LNCAP (cell line): ENCODE data around the gene SPAG16.

ENCODE experiments used
- CTCF ChIP-seq: fragments of 450-650 bp; IDR thresholded peaks from 2 replicates; pipeline ENCODE4 v1.5.1; 2017; ENCODE audit warnings: mild to moderate bottlenecking

The SPAG16 gene

DNA sequence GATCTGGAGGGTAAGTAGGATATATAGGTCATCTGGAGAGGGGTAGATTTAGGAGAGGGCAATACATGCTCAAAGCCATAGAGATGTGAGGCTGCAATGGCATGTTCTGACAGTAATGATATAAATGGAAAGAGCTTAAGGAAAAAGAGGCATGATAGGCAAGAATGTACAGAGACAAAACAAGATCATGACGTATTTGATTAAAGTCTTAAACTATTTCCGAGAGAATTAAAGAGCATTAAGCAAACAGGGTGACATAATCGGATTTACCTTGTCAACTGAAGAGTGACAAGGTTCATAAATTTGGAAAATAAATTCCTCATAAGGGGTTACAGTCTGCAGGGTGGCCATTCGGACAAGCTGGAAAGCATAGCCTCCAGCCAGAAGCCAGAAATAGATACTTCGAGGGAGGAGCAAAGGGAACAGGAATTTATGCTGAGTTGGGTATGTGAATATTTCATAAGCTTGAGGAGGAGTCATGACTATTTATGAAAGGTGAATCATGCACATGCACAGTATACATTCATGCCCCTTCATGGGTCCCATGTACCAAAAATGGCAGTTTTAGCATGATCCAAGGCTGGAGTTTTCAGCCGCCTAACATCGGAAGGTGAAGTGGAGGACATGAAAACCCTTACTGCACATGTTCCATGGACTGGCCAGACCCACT, 730.4 kb downstream of the SPAG16 start:
- no peak for TF ChIP-seq CTCF

DNA sequence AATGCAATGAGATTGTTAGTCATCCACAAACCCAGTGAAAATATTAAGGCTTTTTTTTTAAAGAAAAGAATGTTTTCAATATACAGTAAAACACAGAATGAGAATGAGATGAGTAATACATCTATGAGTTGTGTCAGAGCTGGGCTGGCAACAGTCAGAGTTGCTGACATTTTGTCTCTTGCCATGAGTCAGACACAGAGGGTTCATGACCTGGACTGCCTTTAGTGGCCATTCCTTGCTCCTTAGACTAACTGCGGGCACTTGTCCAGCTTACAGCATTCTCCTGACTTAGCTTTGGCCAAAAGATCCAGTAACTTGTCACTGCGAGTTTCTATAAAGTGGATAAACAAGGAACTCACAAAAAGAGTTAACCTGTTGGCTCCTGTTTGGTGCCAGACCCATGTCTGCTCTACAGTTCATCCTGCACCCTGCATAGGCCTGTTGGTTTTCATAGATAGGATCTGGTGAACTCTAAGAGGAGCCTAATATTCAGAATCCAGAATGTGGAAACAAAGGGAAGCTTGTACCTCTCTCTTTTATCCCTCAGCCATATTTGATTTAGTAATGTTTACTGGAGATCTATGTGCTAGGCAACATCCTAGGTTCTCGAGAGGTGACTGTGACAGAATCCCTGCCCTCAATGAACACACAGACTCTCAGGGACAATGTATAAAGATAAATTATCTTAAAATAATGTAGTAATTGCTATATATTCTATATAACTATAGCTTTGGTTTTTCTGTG, 735.1 kb downstream of the SPAG16 start:
- no peak for TF ChIP-seq CTCF

DNA sequence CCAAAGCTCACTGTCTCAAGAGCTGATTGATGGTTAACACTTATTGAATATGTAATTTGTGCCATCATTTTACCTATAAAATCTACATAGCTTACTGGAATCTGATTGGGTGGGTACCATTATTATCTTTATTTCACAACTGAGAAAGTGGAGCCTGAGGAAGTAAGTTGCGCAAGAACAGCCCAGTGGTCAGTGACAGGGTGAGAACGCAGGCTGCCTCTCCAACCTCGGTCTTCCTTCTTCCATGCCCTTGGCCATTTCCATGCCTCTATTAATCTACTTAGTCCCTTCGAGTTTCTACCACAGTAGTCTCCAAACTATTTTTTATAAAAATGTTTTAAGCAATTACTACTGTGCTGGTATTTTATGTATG, 735.7 kb downstream of the SPAG16 start:
- TF ChIP-seq CTCF, result no peak

DNA sequence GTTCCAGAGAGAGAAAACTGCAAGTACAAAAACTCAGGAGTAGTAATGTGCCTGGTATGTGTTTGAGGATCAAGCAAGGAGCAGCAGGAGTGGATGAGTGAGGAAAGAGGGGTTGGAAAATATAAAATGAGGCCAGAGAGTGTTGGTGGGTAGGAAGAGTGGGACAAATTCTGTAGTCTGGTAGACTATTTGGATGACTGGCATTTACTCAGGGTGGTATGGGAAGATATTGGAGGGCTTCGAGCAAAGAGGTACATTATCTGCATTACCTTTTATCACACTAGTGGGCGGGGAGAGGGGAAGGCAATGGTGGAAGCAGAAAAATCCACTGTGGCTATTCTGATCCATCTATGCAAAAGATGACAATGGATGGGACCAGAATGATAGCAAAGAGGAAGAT, 744.9 kb downstream of the SPAG16 start:
- TF ChIP-seq CTCF, result no peak

GRCh38 chr2:214031566-214031965, 747.3 kb downstream of the SPAG16 start:
- TF ChIP-seq CTCF, result no peak

DNA sequence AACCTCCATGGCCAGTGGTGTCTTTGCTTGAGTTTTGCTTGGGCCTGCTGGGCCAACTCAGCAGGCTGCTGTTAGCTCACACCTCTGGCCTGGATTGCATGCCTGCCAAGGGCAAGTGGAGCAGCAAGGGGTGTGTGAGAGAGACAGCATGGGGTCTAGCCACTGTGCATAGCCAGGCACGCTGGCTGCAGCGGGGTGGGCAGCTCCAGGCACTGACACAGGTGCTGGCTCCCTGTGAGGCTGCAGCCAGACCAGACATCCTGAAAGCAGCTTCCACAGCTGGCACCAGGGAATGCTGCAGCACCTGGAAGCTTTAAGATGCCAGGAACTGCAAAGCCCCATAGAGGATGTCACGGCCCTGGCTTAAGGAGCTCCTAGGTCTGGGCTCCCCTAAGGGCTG, 750.2 kb downstream of the SPAG16 start:
- TF ChIP-seq CTCF, result no peak

DNA sequence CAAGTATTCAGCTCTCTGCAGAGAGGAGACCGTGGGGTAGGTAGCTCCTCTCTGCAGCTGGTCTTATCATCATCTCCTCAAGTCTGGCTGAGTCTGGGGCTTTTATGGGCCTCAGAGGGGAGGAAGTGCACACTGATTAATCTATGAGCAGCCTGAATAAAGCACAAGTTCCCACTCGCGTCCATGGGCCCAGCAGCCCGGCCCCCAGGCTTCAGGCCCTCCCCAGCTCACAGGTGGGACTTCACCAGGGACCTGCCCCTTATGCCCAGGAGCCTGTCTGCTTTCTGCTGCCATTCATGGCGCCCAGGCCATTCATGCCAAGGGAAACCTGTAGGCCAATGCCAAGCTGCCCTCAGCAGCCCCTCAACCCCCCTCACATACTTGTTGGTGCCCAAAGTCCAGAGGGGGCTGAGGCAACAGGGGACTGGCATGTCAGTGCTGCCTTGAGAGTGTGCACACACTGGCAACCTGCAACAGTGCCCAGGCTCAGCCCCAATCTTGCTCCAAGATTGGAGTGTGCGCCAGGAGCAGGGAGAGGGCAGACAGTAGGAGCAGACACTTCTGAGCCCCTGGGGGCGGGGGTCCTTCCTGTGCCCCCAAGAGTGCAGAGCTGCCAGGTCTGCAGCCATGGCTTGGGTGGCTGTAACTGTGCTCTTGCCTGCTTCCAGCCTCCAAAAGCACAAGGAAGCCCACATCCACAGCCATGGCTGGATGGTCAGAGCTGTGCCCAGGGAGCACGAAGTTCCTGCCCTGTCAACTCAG, 751.0 kb downstream of the SPAG16 start:
- no peak for TF ChIP-seq CTCF
